T-cell (primary cell): ENCODE data around the gene USP7. TPM values are rescaled to one million over a fixed set of nuclear protein-coding genes. Genes with fewer than 3 reads are reported as not detected.

Experiments used
- ATAC-seq, 4 experiments: fragments of 200-7000 bp in 3 of 4; fragments of 150-1000 bp in 1 of 4; cut with Tn5 transposase; replicated peaks in 1 of 4; 1 replicate in 3 of 4; 2 replicates in 1 of 4; pipeline ENCODE4 v1.10.0; 2021; ENCODE audit warnings: moderate library complexity in 3 of 4, mild to moderate bottlenecking in 2 of 4, moderate number of reproducible peaks in 1 of 4
- CTCF ChIA-PET, 2 donors: fragments of 300-600 bp; sonication (Branson Sonifier 250); formaldehyde crosslinking; loops; one replicate each; lab custom pipeline; 2022; ENCODE audit warnings: antibody characterized with exemption in 2 of 2; lab: Charles Lee
- POLR2A ChIA-PET, 2 donors: fragments of 300-600 bp; sonication (Branson Sonifier 250); formaldehyde crosslinking; loops; one replicate each; lab custom pipeline; 2022; ENCODE audit warnings: antibody characterized with exemption in 2 of 2; lab: Charles Lee
- DNase-seq, 35 experiments: peaks; one replicate each; pipeline versions ENCODE4 v3.0.0 to v3.0.0-alpha.2; 2013 to 2023
- H3K27ac ChIP-seq: one replicate; pipeline ENCODE4 v1.5.1; 2013; ENCODE audit warnings: low read length
- H3K27me3 ChIP-seq, 2 experiments: replicated peaks in 1 of 2; 1 replicate in 1 of 2; 2 replicates in 1 of 2; pipeline versions ENCODE4 v1.6.1 to v1.7.0; 2013; ENCODE audit warnings: low read length in 1 of 2, mixed read lengths in 1 of 2; ENCODE audit not compliant: control insufficient read depth in 2 of 2, insufficient read depth in 2 of 2; ENCODE audit errors: extremely low read depth in 1 of 2
- H3K36me3 ChIP-seq, 2 donors: 1 replicate in 1 of 2; 2 replicates in 1 of 2; pipeline versions ENCODE4 v1.6.1 to v1.7.0; 2013; ENCODE audit warnings: low read length in 1 of 2; ENCODE audit not compliant: control insufficient read depth in 2 of 2, insufficient read depth in 1 of 2; ENCODE audit errors: extremely low read depth in 1 of 2
- H3K4me1 ChIP-seq, 2 experiments: 1 replicate in 1 of 2; 2 replicates in 1 of 2; pipeline versions ENCODE4 v1.6.1 to v1.7.0; 2013; ENCODE audit warnings: low read length in 2 of 2, mixed read lengths in 1 of 2; ENCODE audit not compliant: insufficient read depth in 2 of 2, control insufficient read depth in 1 of 2; ENCODE audit errors: extremely low read depth in 1 of 2
- H3K4me3 ChIP-seq, 2 donors: 1 replicate in 1 of 2; 2 replicates in 1 of 2; pipeline versions ENCODE4 v1.5.1 to v1.7.0; 2013; ENCODE audit warnings: mild to moderate bottlenecking in 2 of 2, low read length in 1 of 2, moderate library complexity in 1 of 2; ENCODE audit not compliant: control insufficient read depth in 1 of 2; ENCODE audit errors: extremely low read depth in 1 of 2
- H3K9me3 ChIP-seq: 2 replicates; pipeline ENCODE4 v1.7.0; 2013
- H3K27ac Mint-ChIP-seq, 2 donors: one replicate each; pipeline ENCODE4 v1.8.0; 2020 to 2021; ENCODE audit warnings: mild to moderate bottlenecking in 2 of 2, mixed read lengths in 2 of 2
- H3K27me3 Mint-ChIP-seq, 2 donors: one replicate each; pipeline ENCODE4 v1.8.0; 2021 to 2022; ENCODE audit warnings: mixed read lengths in 2 of 2
- H3K36me3 Mint-ChIP-seq: one replicate; pipeline ENCODE4 v1.8.0; 2021; ENCODE audit warnings: mixed read lengths
- H3K4me1 Mint-ChIP-seq, 3 donors: one replicate each; pipeline ENCODE4 v1.8.0; 2020 to 2022; ENCODE audit warnings: mixed read lengths in 3 of 3, mild to moderate bottlenecking in 1 of 3
- H3K4me3 Mint-ChIP-seq, 3 donors: one replicate each; pipeline ENCODE4 v1.8.0; 2020 to 2022; ENCODE audit warnings: mild to moderate bottlenecking in 3 of 3, mixed read lengths in 3 of 3, moderate library complexity in 3 of 3
- H3K9me3 Mint-ChIP-seq, 3 donors: one replicate each; pipeline ENCODE4 v1.8.0; 2020 to 2022; ENCODE audit warnings: mixed read lengths in 3 of 3
- WGBS: methylation state at CpG from one replicate; pipeline ENCODE4 v1.1.5; 2013; ENCODE audit warnings: missing lambda C conversion rate; ENCODE audit not compliant: insufficient coverage; 5-methylcytosine and 5-hydroxymethylcytosine counted together
- total RNA-seq, 35 experiments: library from RNA in 6 of 35; stranded (reverse) in 6 of 35; fragments of 120-200 nt in 1 of 35; gene quantifications; one replicate each; pipeline versions ENCODE4 v1.2.1 to v1.2.4 and lab custom pipeline; 2013 to 2026

The USP7 gene
- total RNA-seq, 5 donors from 2014 or later (not counting 1 experiment from before 2014, with no cell fraction given): 159 to 261 (median 169) TPM

DNA sequence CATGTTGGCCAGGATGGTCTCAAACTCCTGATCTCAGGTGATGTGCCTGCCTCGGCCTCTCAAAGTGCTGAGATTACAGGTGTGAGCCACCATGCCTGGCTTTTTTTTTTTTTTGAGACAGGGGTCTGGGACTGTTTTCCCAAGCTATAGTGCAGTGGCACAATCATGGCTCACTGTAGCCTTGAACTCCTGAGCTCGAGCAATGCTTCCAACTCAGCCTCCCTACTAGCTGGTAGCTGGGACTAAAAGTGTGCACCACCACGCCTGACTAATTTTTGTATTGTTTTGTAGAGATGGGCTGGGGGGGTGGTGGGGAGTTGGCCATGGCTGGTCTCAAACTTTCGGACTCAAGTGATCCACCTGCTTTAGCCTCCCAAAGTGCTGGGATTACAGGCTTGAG is 36.1 kb upstream of the USP7 start:
- 43% methylated on average over 2 of the region's 4 CpGs for WGBS
- Mint-ChIP-seq H3K9me3 (no peaks in the 10 kb centered on the region), H3K4me3 (no peak overlapping the region), H3K27ac (no peak overlapping the region), H3K36me3 (no peaks in the 10 kb centered on the region), H3K4me1 (no peaks in the 10 kb centered on the region), H3K27me3 (no peaks in the 10 kb centered on the region)
- ATAC-seq: no peak
- Histone ChIP-seq H3K27ac (no peak overlapping the region), H3K4me1 (no peaks in the 10 kb centered on the region), H3K9me3 (no peaks in the 10 kb centered on the region), H3K27me3 (no peaks in the 10 kb centered on the region), H3K4me3 (no peak overlapping the region), H3K36me3 (no peaks in the 10 kb centered on the region)
- ChIA-PET POLR2A (no interaction called here), CTCF (interaction anchor here in 1 of 2 donors (0.7 kb wide), 1 partner anchor 9 kb away, joined by 8 read pairs; no protein-coding TSS in a partner anchor)
- no peak for DNase-seq

- Histone ChIP-seq H3K4me3 (no peak overlapping the region), H3K27me3 (no peaks in the 10 kb centered on the region), H3K9me3 (no peaks in the 10 kb centered on the region), H3K27ac (no peak overlapping the region), H3K36me3 (no peaks in the 10 kb centered on the region), H3K4me1 (no peaks in the 10 kb centered on the region)
- ATAC-seq: no peak
- Mint-ChIP-seq H3K4me1 (no peaks in the 10 kb centered on the region), H3K36me3 (no peaks in the 10 kb centered on the region), H3K9me3 (no peaks in the 10 kb centered on the region), H3K4me3 (no peak overlapping the region), H3K27ac (no peak overlapping the region), H3K27me3 (no peaks in the 10 kb centered on the region)
- DNase-seq: no peak
- ChIA-PET CTCF (interaction anchor here in 1 of 2 donors (0.6 kb wide), 1 partner anchor 128 kb away, joined by 4 read pairs; no protein-coding TSS in a partner anchor), POLR2A (no interaction called here)
- WGBS: no CpG with 5 or more reads among the region's 1 CpG
Observed at GRCh38 chr16:8998108-8998507, 34.4 kb upstream of the USP7 start.

GRCh38 chr16:8996891-8997290 is 33.2 kb upstream of the USP7 start:
- CTCF ChIA-PET: no interaction called here
- Histone ChIP-seq H3K27me3 (no peaks in the 10 kb centered on the region), H3K4me3 (no peak overlapping the region), H3K27ac (no peak overlapping the region), H3K4me1 (no peaks in the 10 kb centered on the region), H3K9me3 (no peaks in the 10 kb centered on the region), H3K36me3 (no peaks in the 10 kb centered on the region)
- no peak for ATAC-seq
- H3K9me3 Mint-ChIP-seq: no peaks in the 10 kb centered on the region
- no peaks in the 10 kb centered on the region for H3K36me3 Mint-ChIP-seq
- H3K4me3 Mint-ChIP-seq: no peak overlapping the region
- no peak for DNase-seq
- WGBS: 62% methylated on average over 2 of the region's 5 CpGs
- H3K4me1 Mint-ChIP-seq: no peaks in the 10 kb centered on the region
- POLR2A ChIA-PET: interaction anchor here in 1 of 2 donors (0.6 kb wide), 2 partner anchors 29 to 1973 kb away, joined by 7 to 10 read pairs; no protein-coding TSS in a partner anchor
- H3K27ac Mint-ChIP-seq: no peak overlapping the region
- H3K27me3 Mint-ChIP-seq: no peaks in the 10 kb centered on the region

GRCh38 chr16:8990445-8990844 is 26.7 kb upstream of the USP7 start:
- no peaks in the 10 kb centered on the region for H3K4me1 ChIP-seq
- no peaks in the 10 kb centered on the region for H3K4me1 Mint-ChIP-seq
- no peaks in the 10 kb centered on the region for H3K9me3 ChIP-seq
- ATAC-seq (no peak), DNase-seq (no peak)
- peaks cover 0 to 4% of the 10 kb centered on the region in 2 donors for H3K27me3 Mint-ChIP-seq
- peaks cover 0 to 14% of the 10 kb centered on the region in 2 experiments for H3K27me3 ChIP-seq
- no peaks in the 10 kb centered on the region for H3K9me3 Mint-ChIP-seq
- H3K36me3 Mint-ChIP-seq: no peaks in the 10 kb centered on the region
- no peak overlapping the region for H3K27ac Mint-ChIP-seq
- POLR2A ChIA-PET: no interaction called here
- H3K4me3 Mint-ChIP-seq: no peak overlapping the region
- H3K27ac ChIP-seq: no peak overlapping the region
- no peaks in the 10 kb centered on the region for H3K36me3 ChIP-seq
- no peak overlapping the region for H3K4me3 ChIP-seq
- 100% methylated on average over 1 of the region's 8 CpGs for WGBS
- CTCF ChIA-PET: no interaction called here

- no peaks in the 10 kb centered on the region for H3K9me3 ChIP-seq
- Mint-ChIP-seq H3K27ac (no peak overlapping the region), H3K4me1 (no peaks in the 10 kb centered on the region), H3K27me3 (peaks cover 0 to 4% of the 10 kb centered on the region in 2 donors), H3K4me3 (no peak overlapping the region), H3K36me3 (no peaks in the 10 kb centered on the region), H3K9me3 (no peaks in the 10 kb centered on the region)
- no peak overlapping the region for H3K27ac ChIP-seq
- H3K36me3 ChIP-seq: no peaks in the 10 kb centered on the region
- 77% methylated on average over 9 of the region's 16 CpGs for WGBS
- no peak for DNase-seq
- no peak for ATAC-seq
- ChIA-PET POLR2A (no interaction called here), CTCF (no interaction called here)
- peaks cover 0 to 14% of the 10 kb centered on the region in 2 experiments for H3K27me3 ChIP-seq
- no peak overlapping the region for H3K4me3 ChIP-seq
- H3K4me1 ChIP-seq: no peaks in the 10 kb centered on the region
Observed at GRCh38 chr16:8989099-8989878, 25.6 kb upstream of the USP7 start.

GRCh38 chr16:8986818-8987191 is 23.1 kb upstream of the USP7 start:
- no peak for ATAC-seq
- no peaks in the 10 kb centered on the region for H3K9me3 Mint-ChIP-seq
- POLR2A ChIA-PET: no interaction called here

More at GRCh38 chr16:8986818-8987191, 23.1 kb upstream of the USP7 start:
- 68% methylated on average over 2 of the region's 5 CpGs for WGBS
- no peaks in the 10 kb centered on the region for H3K36me3 Mint-ChIP-seq
- no peaks in the 10 kb centered on the region for H3K9me3 ChIP-seq
- H3K4me3 Mint-ChIP-seq: no peak overlapping the region
- no peak overlapping the region for H3K27ac Mint-ChIP-seq
- no peaks in the 10 kb centered on the region for H3K36me3 ChIP-seq
- H3K4me3 ChIP-seq: no peak overlapping the region
- no peaks in the 10 kb centered on the region for H3K4me1 Mint-ChIP-seq
- H3K4me1 ChIP-seq: no peaks in the 10 kb centered on the region
- peaks cover 0 to 14% of the 10 kb centered on the region in 2 experiments for H3K27me3 ChIP-seq
- DNase-seq: no peak
- CTCF ChIA-PET: no interaction called here
- peaks cover 0 to 4% of the 10 kb centered on the region in 2 donors for H3K27me3 Mint-ChIP-seq
- H3K27ac ChIP-seq: no peak overlapping the region
